ENCODE data around the gene RMND5A.

Gene RMND5A

GRCh38 chr2:86750240-86750839 is 30.2 kb downstream of the RMND5A start:
- Histone ChIP-seq H3K9me3 (no peaks in the 10 kb centered on the region), H3K27ac (no peak overlapping the region), H3K4me3 (ENCODE audit: low read depth in 1 of 2, low read length in 1 of 2) (no peak overlapping the region), H3K36me3 (peaks cover 58% of the 10 kb centered on the region), H3K4me1 (ENCODE audit: control insufficient read depth in 1 of 2, insufficient read depth in 1 of 2, low read depth in 1 of 2, low read length in 1 of 2) (peaks cover 6 to 8% of the 10 kb centered on the region in 2 experiments), H3K27me3 (no peaks in the 10 kb centered on the region)
- TF ChIP-seq CTCF (IDR thresholded peaks at IDR 0.05), result no peak

- H3K4me1 ChIP-seq (ENCODE audit: control insufficient read depth in 1 of 2, insufficient read depth in 1 of 2, low read depth in 1 of 2, low read length in 1 of 2), result peaks cover 6 to 8% of the 10 kb centered on the region in 2 experiments
- no peak overlapping the region for H3K4me3 ChIP-seq (ENCODE audit: low read depth in 1 of 2, low read length in 1 of 2)
- H3K27me3 ChIP-seq, result no peaks in the 10 kb centered on the region
- H3K27ac ChIP-seq, result no peak overlapping the region
- no peak for TF ChIP-seq CTCF (IDR thresholded peaks at IDR 0.05)
- peaks cover 57% of the 10 kb centered on the region for H3K36me3 ChIP-seq
- H3K9me3 ChIP-seq, result no peaks in the 10 kb centered on the region
Observed at GRCh38 chr2:86751778-86752177, 31.7 kb downstream of the RMND5A start.

GRCh38 chr2:86752934-86753333 is 32.8 kb downstream of the RMND5A start:
- no peak overlapping the region for H3K4me3 ChIP-seq (ENCODE audit: low read depth in 1 of 2, low read length in 1 of 2)
- peaks cover 58% of the 10 kb centered on the region for H3K36me3 ChIP-seq
- TF ChIP-seq CTCF (IDR thresholded peaks at IDR 0.05), result no peak
- no peaks in the 10 kb centered on the region for H3K27me3 ChIP-seq
- H3K4me1 ChIP-seq (ENCODE audit: control insufficient read depth in 1 of 2, insufficient read depth in 1 of 2, low read depth in 1 of 2, low read length in 1 of 2), result peaks cover 3 to 6% of the 10 kb centered on the region in 2 experiments
- H3K9me3 ChIP-seq, result no peaks in the 10 kb centered on the region
- no peak overlapping the region for H3K27ac ChIP-seq

GRCh38 chr2:86753606-86754005 is 33.5 kb downstream of the RMND5A start:
- no peak overlapping the region for H3K27ac ChIP-seq
- TF ChIP-seq CTCF (IDR thresholded peaks at IDR 0.05), result no peak
- peaks cover 60% of the 10 kb centered on the region for H3K36me3 ChIP-seq

GRCh38 chr2:86758405-86758804 is 38.3 kb downstream of the RMND5A start:
- no peak for TF ChIP-seq CTCF (IDR thresholded peaks at IDR 0.05)
- Histone ChIP-seq H3K27me3 (no peaks in the 10 kb centered on the region), H3K9me3 (no peaks in the 10 kb centered on the region), H3K36me3 (peaks cover 50% of the 10 kb centered on the region), H3K4me1 (ENCODE audit: control insufficient read depth in 1 of 2, insufficient read depth in 1 of 2, low read depth in 1 of 2, low read length in 1 of 2) (no peaks in the 10 kb centered on the region), H3K27ac (no peak overlapping the region), H3K4me3 (ENCODE audit: low read depth in 1 of 2, low read length in 1 of 2) (no peak overlapping the region)

More at GRCh38 chr2:86753606-86754005, 33.5 kb downstream of the RMND5A start:
- H3K9me3 ChIP-seq, result no peaks in the 10 kb centered on the region
- H3K4me3 ChIP-seq (ENCODE audit: low read depth in 1 of 2, low read length in 1 of 2), result no peak overlapping the region
- H3K27me3 ChIP-seq, result no peaks in the 10 kb centered on the region
- no peaks in the 10 kb centered on the region for H3K4me1 ChIP-seq (ENCODE audit: control insufficient read depth in 1 of 2, insufficient read depth in 1 of 2, low read depth in 1 of 2, low read length in 1 of 2)
